OCI-LY1 (cell line): ENCODE measurements around the gene ATXN7L1.
"Not testable (repeated sequence)": the region's sequence is repeated elsewhere in the genome, so short reads cannot be mapped to it uniquely, and the experiment has no call there.

Experiments
- H2AFZ ChIP-seq: fragments of 200-600 bp; sonication (generic), shearing (Covaris generic); 2 replicates; pipeline ENCODE4 v1.6.0; 2014; ENCODE audit warnings: antibody characterized with exemption, mild to moderate bottlenecking, low read length
- H3F3A ChIP-seq: fragments of 200-600 bp; sonication (generic), shearing (Covaris generic); 2 replicates; pipeline ENCODE4 v1.6.0; 2014; ENCODE audit warnings: mild to moderate bottlenecking, antibody characterized with exemption, low read length, moderate library complexity; ENCODE audit not compliant: insufficient read depth
- H3K27ac ChIP-seq: fragments of 200-600 bp; sonication (generic); 2 replicates; pipeline ENCODE4 v1.5.1; 2014; ENCODE audit warnings: low read length, mixed run types, mild to moderate bottlenecking, low read depth; ENCODE audit not compliant: poor library complexity, severe bottlenecking
- H3K27me3 ChIP-seq: fragments of 200-600 bp; sonication (generic); 2 replicates; pipeline ENCODE4 v1.6.0; 2014; ENCODE audit warnings: antibody characterized with exemption, mild to moderate bottlenecking, low read length, moderate library complexity; ENCODE audit not compliant: insufficient read depth
- H3K36me3 ChIP-seq: fragments of 200-600 bp; sonication (generic); 2 replicates; pipeline ENCODE4 v1.6.1; 2014; ENCODE audit warnings: mild to moderate bottlenecking, antibody characterized with exemption, low read length, moderate library complexity, mixed read lengths; ENCODE audit not compliant: insufficient read depth
- H3K4me1 ChIP-seq: fragments of 200-600 bp; sonication (generic); 2 replicates; pipeline ENCODE4 v1.5.1; 2014; ENCODE audit warnings: mild to moderate bottlenecking, low read length, moderate library complexity; ENCODE audit not compliant: insufficient read depth, severe bottlenecking
- H3K4me2 ChIP-seq: fragments of 200-600 bp; sonication (generic), shearing (Covaris generic); 2 replicates; pipeline ENCODE4 v1.6.1; 2014; ENCODE audit warnings: low read length
- H3K4me3 ChIP-seq: fragments of 200-600 bp; sonication (generic); 2 replicates; pipeline ENCODE4 v1.5.1; 2014; ENCODE audit warnings: low read length, low read depth, mild to moderate bottlenecking, mixed read lengths; ENCODE audit not compliant: poor library complexity, severe bottlenecking
- H3K79me2 ChIP-seq: fragments of 200-600 bp; shearing (Covaris generic); 2 replicates; pipeline ENCODE4 v1.6.1; 2016; ENCODE audit warnings: mixed run types, low read length, mixed read lengths; ENCODE audit not compliant: insufficient read depth
- H3K9ac ChIP-seq: fragments of 200-600 bp; sonication (generic), shearing (Covaris generic); 2 replicates; pipeline ENCODE4 v1.6.1; 2014; ENCODE audit warnings: mild to moderate bottlenecking, low read length, mixed read lengths
- H3K9me2 ChIP-seq: fragments of 200-600 bp; sonication (generic), shearing (Covaris generic); 2 replicates; pipeline ENCODE4 v1.6.1; 2014; ENCODE audit warnings: low read depth, mild to moderate bottlenecking, low read length, mixed read lengths
- H3K9me3 ChIP-seq: fragments of 200-600 bp; shearing (Covaris generic); 2 replicates; pipeline ENCODE4 v1.6.1; 2014; ENCODE audit warnings: low read length, mixed read lengths
- H4K20me1 ChIP-seq: fragments of 200-600 bp; sonication (generic), shearing (Covaris generic); 2 replicates; pipeline ENCODE4 v1.6.0; 2016; ENCODE audit warnings: mild to moderate bottlenecking, low read length; ENCODE audit not compliant: insufficient read depth
- EZH2 ChIP-seq: fragments of 200-600 bp; sonication (generic), shearing (Covaris generic); IDR thresholded peaks from 2 replicates; pipeline ENCODE4 v1.8.0; 2017; ENCODE audit warnings: borderline replicate concordance, mixed run types, mild to moderate bottlenecking, antibody characterized with exemption, low read length, moderate library complexity, mixed read lengths
- TF ChIP-seq, protein P1 (sequence below): fragments of 200-600 bp; sonication (generic), shearing (Covaris generic); IDR thresholded peaks from 2 replicates; pipeline ENCODE4 v1.5.1; 2017; ENCODE audit warnings: mild to moderate bottlenecking, antibody characterized with exemption, low read length, moderate library complexity, mixed read lengths

The ATXN7L1 gene

DNA sequence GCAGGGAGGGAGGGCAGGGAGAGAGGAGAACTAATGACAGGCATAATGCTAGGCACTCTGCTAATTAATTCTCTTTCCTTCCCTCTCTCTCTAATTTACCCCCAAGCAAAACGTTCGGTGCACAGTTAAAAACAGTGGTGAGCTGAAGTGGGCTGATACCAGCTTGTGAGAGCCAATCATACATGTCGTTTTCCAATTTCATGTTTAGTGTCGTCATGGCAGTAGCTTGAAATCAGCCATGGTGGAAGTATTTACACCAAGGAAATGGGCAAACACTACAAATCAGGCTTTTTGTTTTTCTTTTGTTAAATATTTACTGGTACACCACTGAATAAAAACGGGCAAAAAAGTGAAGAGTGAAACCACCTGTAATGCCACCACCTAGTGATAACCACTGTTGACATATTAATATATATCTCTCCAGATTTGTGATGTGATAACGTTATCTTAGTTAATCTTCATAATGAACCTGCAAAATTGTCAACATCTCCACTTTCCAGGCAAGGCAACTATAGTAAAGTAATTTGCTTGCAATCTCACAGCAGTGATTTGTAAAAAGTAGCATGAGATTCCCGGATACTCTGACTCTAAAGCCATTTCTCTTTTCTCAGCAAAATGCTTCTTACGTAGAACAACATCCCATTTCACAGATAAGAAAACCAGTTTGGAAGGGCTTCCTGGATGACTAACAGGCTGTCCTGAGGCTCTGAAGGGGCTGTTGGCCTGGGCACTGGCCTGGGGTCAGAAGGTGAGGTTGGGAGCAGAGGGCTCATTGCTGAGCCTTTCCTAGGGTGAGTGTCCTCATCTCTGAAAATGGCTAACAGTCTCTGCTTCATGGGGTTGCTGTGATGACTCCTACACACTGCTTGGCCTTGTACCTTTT lies 83.7 kb downstream of the ATXN7L1 start:
- no peak overlapping the region for H3K9ac ChIP-seq
- H3K36me3 ChIP-seq = no peaks in the 10 kb centered on the region
- H3K9me2 ChIP-seq = no peaks in the 10 kb centered on the region
- no peak overlapping the region for H3K4me2 ChIP-seq
- H4K20me1 ChIP-seq = no peaks in the 10 kb centered on the region
- H3K27me3 ChIP-seq = peaks cover 4% of the 10 kb centered on the region; the same call in 1 of the 2 replicates
- H3K4me3 ChIP-seq = no peak overlapping the region
- H3K79me2 ChIP-seq = no peaks in the 10 kb centered on the region
- H3K9me3 ChIP-seq = no peaks in the 10 kb centered on the region
- TF ChIP-seq, protein P1, sequence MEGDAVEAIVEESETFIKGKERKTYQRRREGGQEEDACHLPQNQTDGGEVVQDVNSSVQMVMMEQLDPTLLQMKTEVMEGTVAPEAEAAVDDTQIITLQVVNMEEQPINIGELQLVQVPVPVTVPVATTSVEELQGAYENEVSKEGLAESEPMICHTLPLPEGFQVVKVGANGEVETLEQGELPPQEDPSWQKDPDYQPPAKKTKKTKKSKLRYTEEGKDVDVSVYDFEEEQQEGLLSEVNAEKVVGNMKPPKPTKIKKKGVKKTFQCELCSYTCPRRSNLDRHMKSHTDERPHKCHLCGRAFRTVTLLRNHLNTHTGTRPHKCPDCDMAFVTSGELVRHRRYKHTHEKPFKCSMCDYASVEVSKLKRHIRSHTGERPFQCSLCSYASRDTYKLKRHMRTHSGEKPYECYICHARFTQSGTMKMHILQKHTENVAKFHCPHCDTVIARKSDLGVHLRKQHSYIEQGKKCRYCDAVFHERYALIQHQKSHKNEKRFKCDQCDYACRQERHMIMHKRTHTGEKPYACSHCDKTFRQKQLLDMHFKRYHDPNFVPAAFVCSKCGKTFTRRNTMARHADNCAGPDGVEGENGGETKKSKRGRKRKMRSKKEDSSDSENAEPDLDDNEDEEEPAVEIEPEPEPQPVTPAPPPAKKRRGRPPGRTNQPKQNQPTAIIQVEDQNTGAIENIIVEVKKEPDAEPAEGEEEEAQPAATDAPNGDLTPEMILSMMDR = no peak
- no peak for TF ChIP-seq EZH2
- H2AFZ ChIP-seq = no peak overlapping the region
- no peaks in the 10 kb centered on the region for H3F3A ChIP-seq
- H3K27ac ChIP-seq = no peak overlapping the region
- no peaks in the 10 kb centered on the region for H3K4me1 ChIP-seq

DNA sequence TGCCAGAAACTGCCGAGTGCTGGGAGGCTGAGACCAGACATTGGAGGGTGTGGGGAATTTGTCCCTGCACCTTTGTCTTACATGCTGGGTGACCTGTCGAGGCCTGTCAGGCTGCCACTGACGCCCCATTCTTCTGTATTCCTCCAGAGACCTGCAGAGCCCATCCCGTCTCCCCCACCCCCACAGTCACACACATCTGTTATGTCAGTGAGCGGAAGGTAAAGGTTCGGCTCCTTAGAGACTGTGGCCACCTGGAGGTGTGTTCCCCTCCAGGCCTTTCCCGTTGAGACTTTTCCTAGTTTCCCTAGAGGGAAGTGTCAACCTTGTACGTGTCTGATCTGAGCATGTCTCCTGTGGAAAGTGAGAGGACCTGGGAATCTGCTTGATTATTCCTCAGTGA lies 84.5 kb downstream of the ATXN7L1 start:
- H3K36me3 ChIP-seq = no peaks in the 10 kb centered on the region
- H3K79me2 ChIP-seq = no peaks in the 10 kb centered on the region
- no peak overlapping the region for H3K9ac ChIP-seq
- H3K27ac ChIP-seq = no peak overlapping the region
- no peaks in the 10 kb centered on the region for H4K20me1 ChIP-seq
- H3K4me2 ChIP-seq = no peak overlapping the region
- no peaks in the 10 kb centered on the region for H3K4me1 ChIP-seq
- no peaks in the 10 kb centered on the region for H3K9me2 ChIP-seq
- no peak overlapping the region for H2AFZ ChIP-seq
- no peak overlapping the region for H3K4me3 ChIP-seq
- no peaks in the 10 kb centered on the region for H3K9me3 ChIP-seq
- peaks cover 3% of the 10 kb centered on the region; the same call in 1 of the 2 replicates for H3K27me3 ChIP-seq
- H3F3A ChIP-seq = no peaks in the 10 kb centered on the region
- TF ChIP-seq, protein P1 = no peak
- no peak for TF ChIP-seq EZH2

DNA sequence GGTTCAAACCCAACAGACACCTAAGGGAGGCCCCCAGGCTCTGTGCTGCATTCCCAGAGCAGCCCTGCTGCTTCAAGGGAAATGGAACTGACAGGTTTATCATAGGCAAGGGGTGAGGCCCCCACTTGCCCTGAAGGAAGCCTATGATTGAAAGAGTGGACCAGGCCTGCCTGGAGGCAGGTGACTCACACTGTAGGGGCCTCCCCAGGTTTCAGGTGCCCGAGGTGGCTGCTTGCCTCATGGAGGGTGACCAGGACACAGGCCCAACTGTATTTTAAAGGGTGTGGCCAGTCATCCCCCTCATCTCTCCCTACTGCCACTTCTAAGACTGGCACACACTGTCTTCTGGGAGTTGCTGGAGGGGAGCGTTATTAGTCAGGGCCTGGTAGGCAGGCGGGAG lies 85.4 kb downstream of the ATXN7L1 start:
- Histone ChIP-seq H3K9me3 (no peaks in the 10 kb centered on the region), H3K9ac (no peak overlapping the region), H3K36me3 (no peaks in the 10 kb centered on the region), H4K20me1 (no peaks in the 10 kb centered on the region), H3K27me3 (no peaks in the 10 kb centered on the region; the same call in 1 of the 2 replicates), H3F3A (no peaks in the 10 kb centered on the region), H3K4me3 (no peak overlapping the region), H3K79me2 (no peaks in the 10 kb centered on the region), H3K9me2 (no peaks in the 10 kb centered on the region), H3K27ac (no peak overlapping the region), H2AFZ (no peak overlapping the region), H3K4me1 (no peaks in the 10 kb centered on the region), H3K4me2 (no peak overlapping the region)
- TF ChIP-seq, protein P1 = no peak
- no peak for TF ChIP-seq EZH2

DNA sequence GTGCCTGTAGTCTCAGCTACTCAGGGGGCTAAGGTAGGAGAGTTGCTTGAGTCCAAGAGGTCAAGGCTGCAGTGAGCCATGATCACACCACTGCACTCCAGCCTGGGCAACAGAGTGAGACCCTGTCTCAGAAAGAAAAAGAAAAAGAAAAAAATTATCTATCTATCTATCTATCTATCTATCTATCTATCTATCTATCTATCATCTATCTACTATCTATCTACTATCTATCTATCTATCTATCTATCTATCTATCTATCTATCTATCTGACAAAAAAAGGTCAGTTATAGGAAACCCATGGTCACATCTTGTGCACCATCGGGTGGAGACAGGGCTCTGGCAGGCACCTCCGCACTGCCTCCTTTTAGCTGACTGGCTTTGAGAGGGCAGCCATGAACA lies 85.9 kb downstream of the ATXN7L1 start:
- not testable (repeated sequence) for H3K27ac ChIP-seq, H3K9ac ChIP-seq, H3K4me1 ChIP-seq, H3K4me2 ChIP-seq, H2AFZ ChIP-seq, H3K9me2 ChIP-seq, H3K4me3 ChIP-seq, H4K20me1 ChIP-seq, H3K9me3 ChIP-seq, H3K36me3 ChIP-seq, H3F3A ChIP-seq, H3K27me3 ChIP-seq, H3K79me2 ChIP-seq
